ENCODE measurements around the gene PROCA1. TPM values are rescaled to one million over a fixed set of nuclear protein-coding genes. Genes with fewer than 3 reads are reported as not detected.
A peak's percentile ranks its signal among the peaks of the same experiment; 100 is the strongest.

PROCA1 gene
- total and polyA plus RNA-seq, 2 of the 8 experiments (the other 6 are each of a cell fraction or from before 2014, with no cell fraction given): 21.2 to 26.3 TPM

- ChIA-PET CTCF (ENCODE audit: partially characterized antibody) (interaction anchor here (5.9 to 7.3 kb wide), 4 partner anchors 9 to 121 kb away, joined by 48 to 134 read pairs (median 78); partner anchors contain the start of genes NEK8 and TLCD1), POLR2A (ENCODE audit: partially characterized antibody) (interaction anchor here (3.0 to 11.4 kb wide), 4 partner anchors 11 to 138 kb away, joined by 15 to 240 read pairs (median 98); partner anchors contain the start of genes FLOT2, TLCD1 and TRAF4)
- H3K27ac ChIP-seq (ENCODE audit: low read depth, low read length): no peak overlapping the region
- peak overlapping the region; percentile 4 for H2BK120ac ChIP-seq (replicated peaks; ENCODE audit: low read depth, low read length)
- H4K5ac ChIP-seq (ENCODE audit: insufficient read length, low read depth, low read length): no peak overlapping the region
- no peak overlapping the region for H3K4me2 ChIP-seq (ENCODE audit: insufficient read depth in 1 of 2, low read depth in 2 of 2, low read length in 2 of 2)
- H3K79me1 ChIP-seq (ENCODE audit: low read depth, low read length): no peaks in the 10 kb centered on the region; the same call in 1 of the 2 replicates
- H4K91ac ChIP-seq (replicated peaks; ENCODE audit: insufficient read length, low read length): peak overlapping the region; percentile 93
- peak overlapping the region; percentile 77; the same call in 1 of the 2 replicates for H2BK15ac ChIP-seq (ENCODE audit: low read length)
- no peak for DNase-seq (ENCODE audit: low read depth in 1 of 2, low spot score in 2 of 2)
- peak overlapping the region; percentile 59 for H4K8ac ChIP-seq (ENCODE audit: extremely low read depth, insufficient read depth, low read length)
- H2BK20ac ChIP-seq (ENCODE audit: low read length): peak overlapping the region; percentile 98
- H3K4me1 ChIP-seq (replicated peaks in 1 of 4; ENCODE audit: control insufficient read depth in 3 of 4, insufficient read depth in 4 of 4, low read length in 3 of 4): peaks cover 9 to 25% (median 18%) of the 10 kb centered on the region in 4 experiments
- WGBS, 2 experiments (ENCODE audit: extremely low coverage in 1 of 2, insufficient coverage in 1 of 2, insufficient read length in 1 of 2, insufficient replicate concordance in 2 of 2, low coverage in 1 of 2, low lambda C conversion rate in 2 of 2, missing lambda C conversion rate in 1 of 2): 96% methylated on average over 18 of the region's 18 CpGs; no CpG with 5 or more reads in 1 of the 2 experiments
- H3K56ac ChIP-seq (replicated peaks; ENCODE audit: insufficient read length, low read depth, low read length): no peak overlapping the region
- no peak for FAIRE-seq
- no peaks in the 10 kb centered on the region for H3K9me3 ChIP-seq (ENCODE audit: insufficient read depth in 2 of 2, low read depth in 1 of 2, low read length in 1 of 2)
- H3K23ac ChIP-seq (ENCODE audit: insufficient read length): no peak overlapping the region
- no peaks in the 10 kb centered on the region for H3K23me2 ChIP-seq (ENCODE audit: low read depth, low read length)
- peak overlapping the region; percentile 55; the same call in 1 of the 2 replicates for H3K18ac ChIP-seq (ENCODE audit: extremely low read depth, low read length)
- H2BK12ac ChIP-seq (ENCODE audit: low read depth, low read length): peak overlapping the region; percentile 93; the same call in 1 of the 2 replicates
- H3K4me3 ChIP-seq (ENCODE audit: extremely low read depth in 1 of 4, insufficient read depth in 2 of 4, low read depth in 3 of 4, low read length in 4 of 4): no peak overlapping the region
- H2BK5ac ChIP-seq (ENCODE audit: low read depth, low read length): peak overlapping the region; percentile 96; the same call in 1 of the 2 replicates
- H3K4ac ChIP-seq (replicated peaks; ENCODE audit: insufficient read length, low read depth, low read length): peak overlapping the region; percentile 81
- H2AFZ ChIP-seq (ENCODE audit: low read length): no peak overlapping the region
- no peak overlapping the region; a peak in 1 of 7 replicates for H3K9ac ChIP-seq (replicated peaks in 1 of 4; ENCODE audit: extremely low read depth in 1 of 4, low read depth in 3 of 4, low read length in 3 of 4)
- peaks cover 17 to 26% (median 22%) of the 10 kb centered on the region in 4 experiments for H3K36me3 ChIP-seq (ENCODE audit: control insufficient read depth in 2 of 4, insufficient read depth in 4 of 4, low read length in 3 of 4)
- peaks cover 0 to 4% of the 10 kb centered on the region in 2 experiments for H4K20me1 ChIP-seq (replicated peaks in 1 of 2; ENCODE audit: control insufficient read depth in 1 of 2, insufficient read depth in 2 of 2, low read length in 2 of 2)
- H2AK5ac ChIP-seq (ENCODE audit: low read depth, low read length): peak overlapping the region; percentile 30; the same call in 1 of the 2 replicates
- H3K27me3 ChIP-seq (replicated peaks in 1 of 4; ENCODE audit: control insufficient read depth in 3 of 4, extremely low read depth in 1 of 4, insufficient read depth in 3 of 4, low read length in 3 of 4): no peaks in the 10 kb centered on the region
- no peak overlapping the region for H3K14ac ChIP-seq (ENCODE audit: insufficient read length)
- peaks cover 0 to 10% of the 10 kb centered on the region in 2 experiments; a peak in 1 of 4 replicates for H3K79me2 ChIP-seq (ENCODE audit: control insufficient read depth in 1 of 2, insufficient read depth in 2 of 2, low read length in 2 of 2)
- TF ChIP-seq JUND (IDR thresholded peaks at IDR 0.05; ENCODE audit: low read length) (no peak), GTF2F1 (IDR thresholded peaks at IDR 0.05; ENCODE audit: borderline replicate concordance, low read depth, low read length) (no peak), TAF7 (optimal IDR thresholded peaks at IDR 0.05; ENCODE audit: borderline replicate concordance, low read depth, low read length) (no peak), SP2 (IDR thresholded peaks at IDR 0.05; ENCODE audit: low read length) (no peak), KDM5A (IDR thresholded peaks at IDR 0.05; ENCODE audit: low read length) (no peak), PHF8 (conservative IDR thresholded peaks at IDR 0.05; ENCODE audit: low read depth, low read length) (no peak), CTBP2 (IDR thresholded peaks at IDR 0.05; ENCODE audit: borderline replicate concordance, insufficient read depth, insufficient read length, low read length) (no peak), KDM1A (IDR thresholded peaks at IDR 0.05; ENCODE audit: borderline replicate concordance, low read length) (no peak)
Measured at GRCh38 chr17:28759256-28759865, 47.7 kb upstream of the PROCA1 start.
